Activated CD8-positive, alpha-beta T cell treated with anti-CD3 and anti-CD28 coated beads for 36 hours (primary cell): Measurements from ENCODE around the gene SLC1A4. TPM values are rescaled to one million over a fixed set of nuclear protein-coding genes. Genes with fewer than 3 reads are reported as not detected.

Experiments used
- ATAC-seq: fragments of 200-7000 bp; cut with Tn5 transposase; one replicate; pipeline ENCODE4 v1.10.0; 2021; ENCODE audit warnings: mild to moderate bottlenecking, moderate library complexity
- CTCF ChIA-PET: fragments of 350-600 bp; sonication (Branson Sonifier 250); formaldehyde crosslinking; loops from one replicate; lab custom pipeline; 2021; ENCODE audit warnings: antibody characterized with exemption; lab: Charles Lee
- POLR2A ChIA-PET: fragments of 350-600 bp; sonication (Branson Sonifier 250); formaldehyde crosslinking; loops from one replicate; lab custom pipeline; 2021; ENCODE audit warnings: antibody characterized with exemption; lab: Charles Lee
- DNase-seq: peaks from one replicate; pipeline ENCODE4 v3.0.0-alpha.2; 2020
- H3K27ac Mint-ChIP-seq: one replicate; pipeline ENCODE4 v1.8.0; 2021; ENCODE audit warnings: mild to moderate bottlenecking, mixed read lengths
- H3K27me3 Mint-ChIP-seq: one replicate; pipeline ENCODE4 v1.8.0; 2021; ENCODE audit warnings: mixed read lengths
- H3K36me3 Mint-ChIP-seq: one replicate; pipeline ENCODE4 v1.8.0; 2021; ENCODE audit warnings: low read depth, mixed read lengths
- H3K4me1 Mint-ChIP-seq: one replicate; pipeline ENCODE4 v1.8.0; 2021; ENCODE audit warnings: low read depth, mixed read lengths
- H3K4me3 Mint-ChIP-seq: one replicate; pipeline ENCODE4 v1.8.0; 2021; ENCODE audit warnings: mild to moderate bottlenecking, moderate library complexity, mixed read lengths
- H3K9me3 Mint-ChIP-seq: one replicate; pipeline ENCODE4 v1.8.0; 2021; ENCODE audit warnings: mixed read lengths
- intact Hi-C: fragments of 100-400 bp; cut with micrococcal nuclease; formaldehyde crosslinking; loops from one replicate; pipeline ENCODE4 v1.10.0; 2022
- total RNA-seq, 2 experiments: library from RNA; stranded (reverse); gene quantifications; one replicate each; pipeline ENCODE4 v1.2.3, GENCODE V29; 2021
- TF ChIP-seq, protein P1 (sequence below): fragments of 200-600 bp; IDR thresholded peaks from one replicate; pipeline ENCODE4 v1.8.0; 2022; ENCODE audit warnings: antibody characterized with exemption, mild to moderate bottlenecking

The SLC1A4 gene
- total RNA-seq, 2 experiments from 2014 or later = 14.6 to 14.9 TPM

DNA sequence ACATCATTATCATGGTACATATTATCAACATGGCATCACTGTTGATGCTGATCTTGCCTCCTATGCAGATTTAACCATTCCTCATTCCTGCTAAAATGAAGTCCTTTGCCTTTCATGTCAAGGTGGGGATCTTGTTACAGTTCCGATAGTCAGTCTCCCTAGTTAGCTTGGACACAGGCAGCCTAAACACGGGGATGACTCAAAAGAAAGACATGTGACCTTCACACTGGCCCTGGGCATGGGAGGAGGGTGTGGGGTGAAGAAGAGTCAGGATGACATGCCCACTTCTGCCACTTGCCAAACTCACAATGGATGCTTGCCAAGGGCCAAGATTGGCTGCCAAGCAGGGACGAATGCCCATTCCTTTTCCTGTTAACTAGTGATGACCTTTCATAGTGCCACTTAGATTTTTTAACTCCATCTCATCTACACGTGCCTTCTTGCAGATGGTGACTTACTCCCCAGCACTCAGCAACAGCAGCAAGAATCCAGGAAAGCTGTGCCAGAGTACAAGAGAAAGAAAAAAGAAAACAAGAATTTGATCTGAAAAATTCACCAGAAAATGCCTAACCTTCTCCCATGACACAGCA is 13.9 kb upstream of the SLC1A4 start:
- TF ChIP-seq, protein P1, sequence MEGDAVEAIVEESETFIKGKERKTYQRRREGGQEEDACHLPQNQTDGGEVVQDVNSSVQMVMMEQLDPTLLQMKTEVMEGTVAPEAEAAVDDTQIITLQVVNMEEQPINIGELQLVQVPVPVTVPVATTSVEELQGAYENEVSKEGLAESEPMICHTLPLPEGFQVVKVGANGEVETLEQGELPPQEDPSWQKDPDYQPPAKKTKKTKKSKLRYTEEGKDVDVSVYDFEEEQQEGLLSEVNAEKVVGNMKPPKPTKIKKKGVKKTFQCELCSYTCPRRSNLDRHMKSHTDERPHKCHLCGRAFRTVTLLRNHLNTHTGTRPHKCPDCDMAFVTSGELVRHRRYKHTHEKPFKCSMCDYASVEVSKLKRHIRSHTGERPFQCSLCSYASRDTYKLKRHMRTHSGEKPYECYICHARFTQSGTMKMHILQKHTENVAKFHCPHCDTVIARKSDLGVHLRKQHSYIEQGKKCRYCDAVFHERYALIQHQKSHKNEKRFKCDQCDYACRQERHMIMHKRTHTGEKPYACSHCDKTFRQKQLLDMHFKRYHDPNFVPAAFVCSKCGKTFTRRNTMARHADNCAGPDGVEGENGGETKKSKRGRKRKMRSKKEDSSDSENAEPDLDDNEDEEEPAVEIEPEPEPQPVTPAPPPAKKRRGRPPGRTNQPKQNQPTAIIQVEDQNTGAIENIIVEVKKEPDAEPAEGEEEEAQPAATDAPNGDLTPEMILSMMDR = no peak
- CTCF ChIA-PET = no interaction called here

DNA sequence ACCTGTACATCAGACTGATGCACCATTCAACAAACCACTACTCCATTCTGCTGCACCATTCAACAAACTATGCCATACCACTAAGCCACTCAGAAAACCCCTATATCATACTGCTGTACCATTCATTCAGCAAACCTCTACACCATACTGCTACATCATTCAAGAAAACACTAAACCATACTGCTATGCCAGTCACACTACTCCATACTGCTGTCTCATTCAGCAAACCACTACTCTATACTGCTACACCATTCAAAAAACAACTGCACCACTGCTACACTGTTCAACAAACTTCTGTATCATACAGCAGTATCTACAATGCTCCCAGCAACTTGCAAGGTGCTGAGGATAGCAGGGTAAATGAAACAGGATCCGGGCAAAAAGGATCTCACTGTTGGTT is 12.9 kb upstream of the SLC1A4 start:
- H3K27ac Mint-ChIP-seq = no peak overlapping the region

More for the DNA sequence above, 13.9 kb upstream of the SLC1A4 start:
- Mint-ChIP-seq H3K27ac (no peak overlapping the region), H3K4me3 (no peak overlapping the region), H3K9me3 (no peaks in the 10 kb centered on the region), H3K36me3 (no peaks in the 10 kb centered on the region), H3K27me3 (no peaks in the 10 kb centered on the region), H3K4me1 (no peaks in the 10 kb centered on the region)
- intact Hi-C loops = no loop called here
- POLR2A ChIA-PET = no interaction called here
- no peak for DNase-seq
- ATAC-seq = no peak

DNA sequence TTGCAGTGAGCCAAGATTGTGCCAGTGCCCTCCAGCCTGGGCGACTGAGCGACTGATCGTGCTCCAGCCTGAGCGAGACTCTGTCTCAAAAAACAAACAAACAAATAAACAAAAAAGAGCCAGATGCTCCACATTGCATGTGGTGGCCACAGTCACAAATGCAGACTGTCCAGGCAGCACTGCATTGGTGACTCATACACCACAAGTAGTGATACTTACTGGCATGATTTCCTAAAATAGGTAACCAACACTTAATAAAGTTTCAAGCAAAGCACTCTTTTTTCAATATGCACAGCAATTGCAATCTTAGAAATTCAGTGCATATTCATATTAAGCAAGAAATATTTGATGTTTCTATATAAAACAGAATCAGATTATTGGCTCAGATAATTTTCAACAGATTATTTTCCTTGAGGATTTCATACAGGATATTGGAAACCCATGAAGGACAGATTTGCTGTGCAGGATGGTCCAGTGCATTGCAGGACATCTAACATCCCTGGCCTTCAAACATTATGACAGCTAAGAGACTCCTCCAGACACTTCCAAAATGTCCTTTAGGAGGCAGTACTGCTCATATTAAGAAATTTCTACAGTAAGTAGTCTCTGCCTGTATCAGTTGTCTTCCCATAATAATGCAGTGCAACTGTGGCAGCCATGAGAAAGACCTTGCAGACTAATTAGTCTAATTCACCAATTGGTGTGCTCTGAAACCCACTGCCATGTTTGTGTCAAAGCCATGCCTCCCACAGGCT is 10.5 kb upstream of the SLC1A4 start:
- ATAC-seq = peak; percentile 47
- ChIA-PET CTCF (interaction anchor here (0.9 to 1.8 kb wide), 4 partner anchors 9 to 61 kb away, joined by 3 to 8 read pairs (median 4); no protein-coding TSS in a partner anchor), POLR2A (interaction anchor here (0.5 to 1.2 kb wide), 2 partner anchors 37 to 684 kb away, joined by 3 to 4 read pairs; no protein-coding TSS in a partner anchor)
- TF ChIP-seq, protein P1 = no peak
- Mint-ChIP-seq H3K4me1 (peaks cover 19% of the 10 kb centered on the region), H3K27ac (no peak overlapping the region), H3K4me3 (no peak overlapping the region), H3K27me3 (no peaks in the 10 kb centered on the region), H3K36me3 (no peaks in the 10 kb centered on the region), H3K9me3 (no peaks in the 10 kb centered on the region)
- intact Hi-C loops = no loop called here
- DNase-seq = no peak

More for the DNA sequence above, 12.9 kb upstream of the SLC1A4 start:
- no peak overlapping the region for H3K4me3 Mint-ChIP-seq
- H3K4me1 Mint-ChIP-seq = peaks cover under 1% of the 10 kb centered on the region
- ATAC-seq (no peak), DNase-seq (no peak)
- TF ChIP-seq, protein P1 = no peak
- intact Hi-C loops = no loop called here
- H3K27me3 Mint-ChIP-seq = no peaks in the 10 kb centered on the region
- H3K9me3 Mint-ChIP-seq = no peaks in the 10 kb centered on the region
- H3K36me3 Mint-ChIP-seq = no peaks in the 10 kb centered on the region
- CTCF ChIA-PET = no interaction called here
- POLR2A ChIA-PET = no interaction called here

DNA sequence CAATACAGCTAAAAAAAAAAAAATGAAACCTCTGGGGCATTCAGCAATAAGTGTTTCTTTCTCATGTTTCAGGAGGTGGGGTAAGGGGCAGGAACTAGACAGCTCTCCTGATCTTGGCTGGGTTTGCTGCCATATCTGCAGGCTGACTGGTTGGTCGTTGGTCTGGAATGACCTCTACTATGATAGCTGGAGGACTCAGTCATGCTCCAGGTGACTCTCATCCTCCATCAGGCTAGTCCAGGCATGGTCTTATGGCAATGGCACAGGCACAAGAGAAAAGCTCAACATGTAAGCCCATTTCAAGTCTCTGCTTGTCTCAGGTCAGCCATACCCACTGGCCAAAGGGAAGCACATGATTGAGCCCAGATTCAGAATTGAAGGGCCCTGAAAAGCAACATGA is 9.5 kb upstream of the SLC1A4 start:
- H3K9me3 Mint-ChIP-seq = no peaks in the 10 kb centered on the region
- TF ChIP-seq, protein P1 = no peak
- no peaks in the 10 kb centered on the region for H3K36me3 Mint-ChIP-seq
- no peak for DNase-seq
- no peaks in the 10 kb centered on the region for H3K27me3 Mint-ChIP-seq
- peaks cover 19% of the 10 kb centered on the region for H3K4me1 Mint-ChIP-seq
- ChIA-PET CTCF (interaction anchor here (0.9 to 1.8 kb wide), 4 partner anchors 8 to 62 kb away, joined by 3 to 8 read pairs (median 4); no protein-coding TSS in a partner anchor), POLR2A (interaction anchor here (0.5 kb wide), 1 partner anchor 683 kb away, joined by 4 read pairs; no protein-coding TSS in a partner anchor)
- intact Hi-C loops = no loop called here
- no peak overlapping the region for H3K27ac Mint-ChIP-seq
- no peak overlapping the region for H3K4me3 Mint-ChIP-seq
- ATAC-seq = no peak

DNA sequence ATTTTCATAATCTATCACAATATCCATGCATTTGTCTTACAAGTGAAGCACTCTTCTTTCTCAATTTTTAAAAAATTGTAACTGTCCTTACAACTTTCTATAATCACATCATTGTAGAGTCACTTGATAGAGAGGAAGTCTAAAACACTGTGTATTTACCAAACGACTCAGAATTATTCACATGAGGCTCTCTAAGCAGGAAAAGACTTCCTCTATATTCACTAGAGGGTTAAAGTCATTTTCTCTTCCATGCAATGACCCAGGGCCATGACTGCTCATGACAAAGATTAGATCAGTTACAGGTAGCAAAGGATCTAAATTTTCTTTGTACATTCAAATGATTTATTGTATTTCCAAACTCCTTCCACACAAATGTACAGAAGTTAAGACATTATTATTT is 9.0 kb upstream of the SLC1A4 start:
- Mint-ChIP-seq H3K27me3 (no peaks in the 10 kb centered on the region), H3K4me3 (no peak overlapping the region), H3K9me3 (no peaks in the 10 kb centered on the region), H3K4me1 (peaks cover 19% of the 10 kb centered on the region), H3K36me3 (no peaks in the 10 kb centered on the region), H3K27ac (no peak overlapping the region)
- DNase-seq = no peak
- no peak for ATAC-seq
- CTCF ChIA-PET = interaction anchor here (1.3 to 1.8 kb wide), 2 partner anchors 60 to 62 kb away, joined by 3 to 8 read pairs; no protein-coding TSS in a partner anchor
- intact Hi-C loops = no loop called here
- TF ChIP-seq, protein P1 = no peak
- POLR2A ChIA-PET = no interaction called here
